Kidney (tissue), 14 donors: ENCODE measurements around the gene MAT2A. TPM values are rescaled to one million over a fixed set of nuclear protein-coding genes. Genes with fewer than 3 reads are reported as not detected.
A peak's percentile ranks its signal among the peaks of the same experiment; 100 is the strongest.

ENCODE experiments used
- DNase-seq, 5 donors: peaks; one replicate each; pipeline ENCODE4 v3.0.0-alpha.2; 2013 to 2020
- FAIRE-seq: peaks from 2 replicates; lab custom pipeline; 2012; peaks lifted over from hg19 to GRCh38; lab: Jason Lieb, UNC
- H3K27ac ChIP-seq, 2 donors: one replicate each; pipeline ENCODE4 v1.7.0; 2013; ENCODE audit warnings: low read depth in 2 of 2, low read length in 2 of 2, inconsistent platforms in 1 of 2
- H3K27me3 ChIP-seq: one replicate; pipeline ENCODE4 v1.7.1; 2013; ENCODE audit warnings: low read length, inconsistent platforms; ENCODE audit not compliant: control insufficient read depth, insufficient read depth
- H3K36me3 ChIP-seq, 3 donors: one replicate each; pipeline versions ENCODE4 v1.7.0 to v1.7.1; 2013; ENCODE audit warnings: low read length in 3 of 3, control low read depth in 1 of 3, inconsistent platforms in 1 of 3; ENCODE audit not compliant: insufficient read depth in 3 of 3, control insufficient read depth in 2 of 3
- H3K4me1 ChIP-seq, 3 donors: one replicate each; pipeline versions ENCODE4 v1.7.0 to v1.7.1; 2013; ENCODE audit warnings: low read length in 3 of 3, inconsistent platforms in 1 of 3, low read depth in 1 of 3; ENCODE audit not compliant: control insufficient read depth in 2 of 3, insufficient read depth in 2 of 3
- H3K4me3 ChIP-seq, 3 donors: one replicate each; pipeline versions ENCODE4 v1.7.0 to v1.8.1; 2013; ENCODE audit warnings: low read length in 3 of 3, control low read depth in 1 of 3, inconsistent platforms in 1 of 3
- H3K9ac ChIP-seq, 3 donors: one replicate each; pipeline versions ENCODE4 v1.7.0 to v1.7.1; 2013; ENCODE audit warnings: low read length in 3 of 3, control low read depth in 1 of 3, inconsistent platforms in 1 of 3
- H3K9me3 ChIP-seq, 3 donors: one replicate each; pipeline versions ENCODE4 v1.7.0 to v1.7.1; 2013; ENCODE audit warnings: low read length in 3 of 3, control low read depth in 1 of 3, inconsistent platforms in 1 of 3; ENCODE audit not compliant: control insufficient read depth in 2 of 3, insufficient read depth in 1 of 3
- CTCF ChIP-seq: IDR thresholded peaks from 3 replicates; pipeline ENCODE4 v1.5.1; 2012; ENCODE audit warnings: mild to moderate bottlenecking, moderate library complexity, borderline replicate concordance; ENCODE audit not compliant: insufficient read depth; ENCODE audit errors: extremely low read depth
- intact Hi-C: fragments of 100-400 bp; cut with DNase I; formaldehyde crosslinking; loops from one replicate; pipeline ENCODE4 v1.11.1; 2022
- polyA plus RNA-seq: library from polyadenylated mRNA; stranded (reverse); fragments of 350-450 nt; fragmentation: Illumina TruSeq; extraction: RNeasy Lipid Tissue Mini Kit (QIAGEN cat#74804); gene quantifications from one replicate; pipeline ENCODE4 v1.2.3, GENCODE V29; 2014; ENCODE audit warnings: low read depth, low replicate concordance; ENCODE audit not compliant: insufficient read depth
- total RNA-seq: library from RNA; stranded (reverse); fragmentation: NEBNext Ultra II Directional; extraction: Animal tissue kit (Norgen Biotek cat#: 25700); gene quantifications from one replicate; pipeline ENCODE4 v1.2.1, GENCODE V29; 2021
- donor health status: control.
- donor health status: control.
- donor health status: control.
- donor health status: control.
- donor health status: control.
- donor health status: DM: yes; HTN: yes; CAD: no.
- donor health status: Normal renal cell carcinoma (clear cell type).

The MAT2A gene
- total and polyA plus RNA-seq, 2 donors from 2014 or later: 155 to 300 TPM

- no peak for TF ChIP-seq CTCF
- no peak for FAIRE-seq
- peaks cover 0 to 33% (median 20%) of the 10 kb centered on the region in 3 donors for H3K4me1 ChIP-seq
Measured at GRCh38 chr2:85582492-85582891, 43.5 kb downstream of the MAT2A start.

GRCh38 chr2:85583667-85584353 lies 44.8 kb downstream of the MAT2A start:
- peaks cover 0 to 32% (median 16%) of the 10 kb centered on the region in 3 donors for H3K4me1 ChIP-seq
- peak in 1 of 5 donors; percentile 84 for DNase-seq

More at GRCh38 chr2:85582492-85582891, 43.5 kb downstream of the MAT2A start:
- Histone ChIP-seq H3K27me3 (no peaks in the 10 kb centered on the region), H3K9ac (no peak overlapping the region), H3K36me3 (peaks cover 0 to 8% (median 2%) of the 10 kb centered on the region in 3 donors), H3K9me3 (no peaks in the 10 kb centered on the region), H3K27ac (no peak overlapping the region), H3K4me3 (no peak overlapping the region)
- intact Hi-C loops: no loop called here
- no peak for DNase-seq

GRCh38 chr2:85584354-85584856 lies 45.4 kb downstream of the MAT2A start, which contains the start of gene VAMP5:
Gene VAMP5 (plus strand): TSS chr2:85584431. CDS start chr2:85584491, 60 bp downstream.
- intact Hi-C loops: no loop called here
- Histone ChIP-seq H3K27me3 (no peaks in the 10 kb centered on the region), H3K36me3 (peaks cover 0 to 8% (median 2%) of the 10 kb centered on the region in 3 donors), H3K27ac (peak within 1 kb of the TSS; percentile 93 to 94), H3K4me3 (peak within 1 kb of the TSS; percentile 56 to 74 (median 67)), H3K4me1 (peaks cover 0 to 26% (median 10%) of the 10 kb centered on the region in 3 donors), H3K9ac (peak within 1 kb of the TSS in 2 of 3 donors; percentile 64 to 80), H3K9me3 (no peaks in the 10 kb centered on the region)
- no peak for TF ChIP-seq CTCF
- peak; percentile 55 to 83 (median 68) for DNase-seq
- no peak for FAIRE-seq

More at GRCh38 chr2:85583667-85584353, 44.8 kb downstream of the MAT2A start:
- no peak for TF ChIP-seq CTCF
- peak overlapping the region; percentile 93 to 94 for H3K27ac ChIP-seq
- H3K9me3 ChIP-seq: no peaks in the 10 kb centered on the region
- peak overlapping the region in 1 of 3 donors; percentile 68 for H3K9ac ChIP-seq
- peak overlapping the region; percentile 56 to 74 (median 64) for H3K4me3 ChIP-seq
- no peaks in the 10 kb centered on the region for H3K27me3 ChIP-seq
- peaks cover 0 to 8% (median 2%) of the 10 kb centered on the region in 3 donors for H3K36me3 ChIP-seq
- no peak for FAIRE-seq
- intact Hi-C loops: no loop called here
